ENCODE results near the gene IFT74.

The IFT74 gene

GRCh38 chr9:26955921-26956859 is at the start of gene IFT74:
IFT74 (plus strand) TSS chr9:26956412; CDS start chr9:26961968, 5,556 bp downstream.
- Histone ChIP-seq H3K27ac (peak within 1 kb of the TSS; percentile 58), H3K9me3 (no peaks in the 10 kb centered on the region), H3K36me3 (no peaks in the 10 kb centered on the region), H3K4me3 (ENCODE audit: low read depth in 1 of 2, low read length in 1 of 2) (peak within 1 kb of the TSS; percentile 66 to 67), H3K27me3 (no peaks in the 10 kb centered on the region), H3K4me1 (ENCODE audit: control insufficient read depth in 1 of 2, insufficient read depth in 1 of 2, low read depth in 1 of 2, low read length in 1 of 2) (peaks cover 11 to 19% of the 10 kb centered on the region in 2 experiments)
- TF ChIP-seq, protein P1, sequence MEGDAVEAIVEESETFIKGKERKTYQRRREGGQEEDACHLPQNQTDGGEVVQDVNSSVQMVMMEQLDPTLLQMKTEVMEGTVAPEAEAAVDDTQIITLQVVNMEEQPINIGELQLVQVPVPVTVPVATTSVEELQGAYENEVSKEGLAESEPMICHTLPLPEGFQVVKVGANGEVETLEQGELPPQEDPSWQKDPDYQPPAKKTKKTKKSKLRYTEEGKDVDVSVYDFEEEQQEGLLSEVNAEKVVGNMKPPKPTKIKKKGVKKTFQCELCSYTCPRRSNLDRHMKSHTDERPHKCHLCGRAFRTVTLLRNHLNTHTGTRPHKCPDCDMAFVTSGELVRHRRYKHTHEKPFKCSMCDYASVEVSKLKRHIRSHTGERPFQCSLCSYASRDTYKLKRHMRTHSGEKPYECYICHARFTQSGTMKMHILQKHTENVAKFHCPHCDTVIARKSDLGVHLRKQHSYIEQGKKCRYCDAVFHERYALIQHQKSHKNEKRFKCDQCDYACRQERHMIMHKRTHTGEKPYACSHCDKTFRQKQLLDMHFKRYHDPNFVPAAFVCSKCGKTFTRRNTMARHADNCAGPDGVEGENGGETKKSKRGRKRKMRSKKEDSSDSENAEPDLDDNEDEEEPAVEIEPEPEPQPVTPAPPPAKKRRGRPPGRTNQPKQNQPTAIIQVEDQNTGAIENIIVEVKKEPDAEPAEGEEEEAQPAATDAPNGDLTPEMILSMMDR (IDR thresholded peaks at IDR 0.05) = no peak

DNA sequence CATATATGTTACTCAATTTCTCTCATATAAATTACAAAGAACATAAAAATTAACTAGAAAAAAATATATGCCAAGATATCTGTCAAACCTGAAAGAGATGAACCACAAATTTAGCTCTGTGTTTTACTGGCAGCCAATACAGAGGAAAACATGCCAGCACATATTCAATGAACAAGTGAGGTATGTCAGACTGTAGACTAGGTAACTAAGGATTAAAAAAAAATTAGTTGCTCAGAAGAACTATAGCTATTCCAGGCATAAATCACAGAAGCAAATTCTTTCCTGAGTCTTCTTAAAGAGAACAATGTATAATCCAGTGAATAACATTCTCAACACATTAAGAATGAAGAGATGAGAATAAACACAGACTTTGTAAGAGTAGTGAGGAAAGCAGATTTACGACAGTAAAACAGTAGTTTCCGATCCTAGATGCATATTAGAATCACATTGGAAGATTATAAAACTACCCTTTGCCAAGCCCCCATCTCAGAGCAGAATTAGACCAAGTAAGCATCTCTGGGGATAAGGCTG is 43.0 kb upstream of the IFT74 start:
- no peaks in the 10 kb centered on the region for H3K4me1 ChIP-seq (ENCODE audit: control insufficient read depth in 1 of 2, insufficient read depth in 1 of 2, low read depth in 1 of 2, low read length in 1 of 2)
- H3K4me3 ChIP-seq (ENCODE audit: low read depth in 1 of 2, low read length in 1 of 2) = no peak overlapping the region
- no peak overlapping the region for H3K27ac ChIP-seq
- TF ChIP-seq, protein P1 (IDR thresholded peaks at IDR 0.05) = no peak
- peaks cover 67% of the 10 kb centered on the region for H3K36me3 ChIP-seq
- no peaks in the 10 kb centered on the region for H3K9me3 ChIP-seq
- no peaks in the 10 kb centered on the region for H3K27me3 ChIP-seq

DNA sequence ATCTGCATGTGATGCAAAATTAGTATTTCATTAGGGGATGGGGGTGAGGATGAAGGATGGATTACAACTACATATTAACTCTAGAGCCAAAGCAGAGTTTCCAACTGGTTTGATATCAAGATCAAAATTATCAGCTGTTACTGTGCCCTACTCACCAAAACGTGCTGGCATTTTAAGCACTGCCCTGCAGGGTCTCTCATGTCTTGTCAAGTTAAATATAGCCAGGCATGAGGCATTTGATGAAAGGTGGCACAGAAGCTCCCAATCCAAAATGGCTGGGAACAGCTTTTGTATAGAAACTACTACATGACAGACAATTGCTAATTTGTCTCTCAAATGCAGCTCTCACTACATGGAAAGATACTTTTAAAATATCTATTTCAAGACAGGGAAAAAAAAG is 36.5 kb upstream of the IFT74 start:
- Histone ChIP-seq H3K36me3 (peaks cover 97% of the 10 kb centered on the region), H3K27me3 (no peaks in the 10 kb centered on the region), H3K9me3 (no peaks in the 10 kb centered on the region), H3K27ac (no peak overlapping the region), H3K4me3 (ENCODE audit: low read depth in 1 of 2, low read length in 1 of 2) (no peak overlapping the region), H3K4me1 (ENCODE audit: control insufficient read depth in 1 of 2, insufficient read depth in 1 of 2, low read depth in 1 of 2, low read length in 1 of 2) (no peaks in the 10 kb centered on the region)
- TF ChIP-seq, protein P1 (IDR thresholded peaks at IDR 0.05) = no peak

DNA sequence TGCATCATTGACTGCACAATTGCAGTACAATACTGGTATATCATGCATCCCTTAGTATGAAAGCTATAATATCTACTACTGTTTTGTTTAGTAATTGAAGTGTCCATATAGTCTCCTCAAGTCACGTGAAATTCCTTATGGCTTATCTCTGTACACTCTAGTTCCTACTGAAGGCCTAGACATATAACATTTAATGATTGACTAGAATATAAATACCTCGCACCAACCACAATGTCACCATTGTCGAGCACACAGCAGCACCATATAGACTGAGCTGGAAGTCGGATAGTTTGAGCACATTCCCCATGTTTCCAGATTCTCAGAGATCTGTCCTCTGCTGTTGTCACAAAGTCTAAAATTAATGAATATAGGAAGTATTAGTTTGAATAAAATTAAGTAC is 30.6 kb upstream of the IFT74 start:
- H3K36me3 ChIP-seq = peaks cover 71% of the 10 kb centered on the region
- no peak overlapping the region for H3K27ac ChIP-seq
- H3K9me3 ChIP-seq = no peaks in the 10 kb centered on the region
- H3K27me3 ChIP-seq = no peaks in the 10 kb centered on the region
- H3K4me3 ChIP-seq (ENCODE audit: low read depth in 1 of 2, low read length in 1 of 2) = no peak overlapping the region
- no peaks in the 10 kb centered on the region for H3K4me1 ChIP-seq (ENCODE audit: control insufficient read depth in 1 of 2, insufficient read depth in 1 of 2, low read depth in 1 of 2, low read length in 1 of 2)
- TF ChIP-seq, protein P1 (IDR thresholded peaks at IDR 0.05) = no peak

DNA sequence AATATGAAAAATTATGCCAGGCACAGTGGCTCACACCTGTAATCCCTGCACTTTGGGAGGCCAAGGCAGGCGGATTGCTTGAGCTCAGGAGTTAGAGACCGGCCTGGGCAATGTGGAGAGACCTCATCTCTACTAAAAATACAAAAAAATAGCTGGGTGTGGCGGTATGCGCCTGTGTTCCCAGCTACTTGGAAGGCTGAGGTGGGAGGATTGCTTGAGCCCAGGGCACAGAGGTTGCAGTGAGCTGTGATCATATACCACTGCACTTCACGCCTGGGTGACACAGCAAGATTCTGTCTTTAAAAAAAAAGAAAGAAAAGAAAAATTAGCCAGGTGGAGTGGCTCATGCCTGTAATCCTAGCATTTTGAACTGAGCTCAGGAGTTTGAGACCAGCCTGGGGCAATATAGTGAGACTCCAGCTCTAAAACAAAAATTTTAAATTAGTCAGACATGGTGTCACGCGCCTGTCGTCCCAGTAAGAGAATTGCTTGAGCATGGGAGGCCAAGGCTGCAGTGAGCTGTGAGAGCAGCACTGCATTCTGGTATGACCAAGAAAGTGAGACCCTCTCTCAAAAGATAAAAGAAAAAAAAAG is 27.2 kb upstream of the IFT74 start:
- H3K27me3 ChIP-seq = no peaks in the 10 kb centered on the region
- no peak overlapping the region for H3K4me3 ChIP-seq (ENCODE audit: low read depth in 1 of 2, low read length in 1 of 2)
- TF ChIP-seq, protein P1 (IDR thresholded peaks at IDR 0.05) = no peak
- H3K27ac ChIP-seq = no peak overlapping the region
- no peaks in the 10 kb centered on the region for H3K4me1 ChIP-seq (ENCODE audit: control insufficient read depth in 1 of 2, insufficient read depth in 1 of 2, low read depth in 1 of 2, low read length in 1 of 2)
- no peaks in the 10 kb centered on the region for H3K9me3 ChIP-seq
- peaks cover 38% of the 10 kb centered on the region for H3K36me3 ChIP-seq
